NCI-H2227 (cell line): ENCODE measurements around the gene KIAA0040.

Experiments used
- DNase-seq: peaks from one replicate; lab custom pipeline; 2025; ENCODE audit not compliant: unreplicated experiment; lab: John Stamatoyannopoulos, UW

The KIAA0040 gene

DNA sequence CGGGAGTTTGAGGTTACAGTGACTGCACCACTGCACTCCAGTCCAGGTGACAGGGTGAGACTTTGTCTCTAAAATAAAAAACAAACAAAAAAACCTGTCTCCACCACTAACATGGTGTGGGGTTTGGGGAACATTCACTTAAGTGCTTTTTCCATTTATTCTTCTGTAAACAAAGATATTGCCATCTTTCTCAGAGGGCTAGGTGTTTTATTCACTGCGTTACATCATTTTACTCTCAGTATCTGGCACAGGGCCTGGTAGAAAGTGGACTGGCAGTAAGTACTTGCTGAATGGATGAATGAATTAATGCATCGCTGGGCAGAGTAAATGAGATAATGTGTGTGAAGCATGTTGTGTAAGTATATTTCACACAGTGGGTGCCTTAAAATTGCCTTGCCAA lies 20.1 kb downstream of the KIAA0040 start:
- DNase-seq: no peak

DNA sequence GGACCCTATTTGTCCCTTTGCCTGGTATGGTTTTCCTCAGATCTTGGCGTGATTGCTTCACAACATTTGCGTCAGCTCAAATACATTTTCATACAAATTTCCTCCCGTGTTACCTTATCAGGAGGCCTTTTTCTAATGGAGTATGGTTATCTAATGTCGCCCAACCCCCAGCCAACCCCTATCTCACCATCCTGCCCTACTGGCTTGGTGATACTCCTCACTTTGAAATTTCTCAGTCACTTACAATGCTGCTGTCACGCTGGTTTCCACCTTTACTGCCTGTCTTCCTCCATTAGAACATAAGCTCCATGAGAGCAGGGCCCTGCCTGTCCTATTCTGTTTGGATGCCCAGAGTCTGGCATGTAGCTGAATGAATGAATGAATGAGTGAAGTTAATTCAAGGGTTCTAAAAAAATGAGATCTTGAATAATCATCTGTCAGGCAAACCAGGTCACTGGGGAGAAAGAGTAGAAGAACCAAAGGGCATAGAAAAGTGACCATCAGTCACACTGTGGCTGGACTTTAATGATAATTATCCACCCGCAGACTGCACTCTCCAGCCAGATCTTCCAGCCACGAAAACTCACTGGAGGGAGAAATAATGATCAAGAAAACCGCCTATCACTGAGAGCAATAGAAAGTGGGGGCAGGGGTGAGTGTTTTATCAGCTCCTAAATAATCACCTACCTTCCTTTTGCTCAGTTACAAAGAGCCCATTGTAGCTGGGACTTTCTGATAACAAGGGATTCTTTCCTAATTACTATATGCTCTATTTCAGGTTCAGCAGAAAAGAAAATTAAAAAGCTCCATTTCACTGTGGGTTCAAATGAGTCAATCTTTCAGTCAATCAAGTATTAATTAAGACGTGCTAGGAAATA lies 21.3 kb downstream of the KIAA0040 start:
- DNase-seq: no peak

DNA sequence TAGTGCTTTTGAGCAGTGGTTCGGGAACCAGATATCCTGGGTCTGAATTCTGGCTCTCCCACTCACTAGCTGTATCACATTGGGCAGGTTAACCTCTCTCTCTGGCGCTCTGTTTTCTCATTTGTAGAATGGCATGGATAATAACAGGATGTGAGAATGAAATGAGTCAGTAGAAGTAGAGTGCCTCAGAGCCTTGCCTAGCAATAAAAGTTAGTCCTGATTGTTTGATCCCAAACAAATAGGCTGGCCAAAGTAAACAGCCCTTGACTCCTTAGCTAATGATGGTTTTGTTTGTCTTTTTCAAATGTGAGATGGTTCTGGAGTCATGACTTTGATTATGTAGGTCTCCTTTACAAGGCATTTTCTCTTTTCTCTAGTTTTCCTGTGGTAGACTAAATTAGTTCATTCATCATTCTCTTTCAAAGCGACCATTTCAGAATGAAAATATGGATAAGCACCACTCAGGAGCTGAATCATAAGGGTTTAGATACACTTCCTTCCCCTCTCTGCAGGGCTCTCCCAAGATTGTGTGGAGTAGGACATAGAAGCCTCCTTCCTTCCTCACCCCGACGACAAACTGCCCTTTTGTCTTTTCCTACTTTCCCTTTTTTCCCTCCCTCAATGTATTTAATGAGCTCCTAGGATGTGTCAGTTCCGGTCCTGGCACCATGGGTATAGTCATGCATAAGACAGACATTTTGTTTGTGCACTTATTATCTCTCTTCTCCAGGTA lies 23.1 kb downstream of the KIAA0040 start:
- no peak for DNase-seq

DNA sequence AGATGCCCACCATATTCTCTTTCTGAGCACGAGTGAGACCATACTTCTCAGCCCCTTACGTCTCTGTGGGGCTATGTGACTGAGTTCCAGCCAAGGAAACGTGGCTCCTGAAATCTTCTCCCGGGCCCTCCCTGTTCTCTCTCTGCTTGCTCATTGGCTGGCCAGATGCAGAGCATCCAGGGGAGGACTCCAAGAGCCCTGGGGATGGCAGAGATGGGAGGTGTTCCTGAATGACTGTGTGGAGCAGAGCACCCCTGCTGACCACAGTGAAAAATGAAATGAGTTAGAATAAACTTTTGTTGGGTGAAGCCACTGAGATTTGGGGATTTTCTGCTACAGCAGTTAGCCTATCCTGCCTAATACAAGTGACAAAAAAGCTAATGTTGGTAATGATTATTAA lies 23.8 kb downstream of the KIAA0040 start:
- no peak for DNase-seq

DNA sequence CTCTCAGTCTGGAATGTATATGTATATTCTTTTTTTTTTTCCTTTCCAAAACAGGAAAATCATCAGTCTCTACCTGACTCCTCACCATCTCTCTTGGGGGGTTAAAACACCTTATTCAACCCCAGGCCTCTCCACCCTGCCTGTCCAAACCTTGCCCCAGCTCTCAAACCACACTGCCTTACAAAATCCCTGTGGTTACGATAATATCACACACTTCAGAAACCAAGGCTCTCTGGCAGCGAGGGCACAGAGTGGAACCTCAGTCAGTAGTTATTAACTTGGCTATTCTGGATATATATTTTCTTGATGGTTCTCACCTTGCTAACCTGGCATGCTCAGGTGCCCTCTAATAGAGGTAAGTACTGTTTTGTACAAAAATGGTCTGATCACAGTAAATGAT lies 24.7 kb downstream of the KIAA0040 start:
- DNase-seq: no peak

DNA sequence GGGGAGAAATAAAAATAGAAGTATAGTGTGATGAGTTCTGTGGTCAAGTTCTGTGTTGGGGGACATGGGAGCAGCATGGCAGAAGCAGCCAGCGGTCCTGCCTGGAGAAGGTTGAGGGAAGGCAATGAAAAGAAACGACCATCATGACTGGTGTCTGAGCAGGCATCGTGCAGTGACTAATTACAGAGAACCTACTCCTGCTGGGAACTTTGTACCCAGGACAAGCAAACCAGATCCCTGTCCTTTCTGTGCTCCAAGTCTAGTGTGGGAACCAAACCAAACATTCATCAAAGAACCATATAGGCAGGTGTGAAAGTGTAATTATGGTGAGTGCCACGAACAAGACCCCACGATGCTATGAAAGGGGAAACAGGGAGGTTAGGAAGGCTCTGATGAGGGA lies 25.8 kb downstream of the KIAA0040 start:
- no peak for DNase-seq

DNA sequence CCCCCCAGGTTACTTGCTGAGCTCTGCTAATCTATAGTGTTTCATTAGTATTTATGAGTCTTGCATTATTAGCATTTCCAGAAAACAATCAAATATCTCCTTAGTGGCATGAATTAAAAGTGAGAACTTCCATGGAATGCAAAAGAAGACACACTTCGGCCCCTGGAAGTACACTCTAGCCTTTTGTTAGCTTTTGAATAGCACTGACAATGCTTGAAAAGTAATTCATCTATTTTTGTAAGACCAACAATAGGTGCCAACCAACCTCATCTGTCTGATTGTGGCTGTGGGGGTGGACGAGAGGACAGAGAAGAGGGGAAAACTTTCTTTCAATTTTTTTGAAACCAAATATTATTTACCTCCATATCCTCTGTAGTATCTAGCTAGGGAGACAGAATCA lies 27.8 kb downstream of the KIAA0040 start:
- DNase-seq: no peak

DNA sequence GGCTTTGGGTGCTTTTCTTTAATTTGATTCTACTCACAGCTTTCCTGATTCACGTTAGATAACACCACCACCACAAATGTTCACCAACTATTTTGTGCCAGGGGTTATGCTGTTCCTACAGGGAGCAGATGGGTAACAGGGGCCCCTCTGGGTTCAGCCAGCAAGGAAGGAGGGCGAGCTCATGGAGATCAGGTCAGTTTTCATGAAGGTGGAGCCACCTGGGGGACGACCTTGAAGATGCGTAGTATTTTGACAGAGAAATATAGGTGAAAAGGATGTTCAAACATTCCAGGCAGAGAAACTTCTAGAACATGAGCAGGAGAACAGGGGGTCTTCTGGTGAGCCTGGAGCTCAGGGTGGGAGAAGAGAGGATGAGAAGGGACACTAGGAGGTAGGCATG lies 28.9 kb downstream of the KIAA0040 start:
- DNase-seq: no peak

DNA sequence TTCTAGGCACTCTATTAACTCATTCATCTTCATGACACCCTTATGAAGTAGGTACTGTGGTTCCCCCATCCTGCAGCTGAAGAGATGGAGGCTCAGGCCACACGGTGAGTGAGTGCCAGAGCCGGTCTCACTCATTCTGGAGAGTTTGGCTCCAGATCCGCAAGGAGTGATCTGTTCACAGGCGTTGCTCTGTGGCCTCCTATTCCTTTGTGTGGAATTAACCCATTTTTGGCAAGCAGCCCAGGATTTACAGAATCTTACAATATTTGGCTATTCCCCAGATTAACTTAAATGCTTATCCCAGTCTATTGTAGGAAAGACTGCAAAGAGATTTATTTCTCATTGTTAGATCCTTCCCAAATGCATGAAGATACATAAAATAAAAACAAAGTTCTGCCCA lies 29.6 kb downstream of the KIAA0040 start:
- DNase-seq: no peak

DNA sequence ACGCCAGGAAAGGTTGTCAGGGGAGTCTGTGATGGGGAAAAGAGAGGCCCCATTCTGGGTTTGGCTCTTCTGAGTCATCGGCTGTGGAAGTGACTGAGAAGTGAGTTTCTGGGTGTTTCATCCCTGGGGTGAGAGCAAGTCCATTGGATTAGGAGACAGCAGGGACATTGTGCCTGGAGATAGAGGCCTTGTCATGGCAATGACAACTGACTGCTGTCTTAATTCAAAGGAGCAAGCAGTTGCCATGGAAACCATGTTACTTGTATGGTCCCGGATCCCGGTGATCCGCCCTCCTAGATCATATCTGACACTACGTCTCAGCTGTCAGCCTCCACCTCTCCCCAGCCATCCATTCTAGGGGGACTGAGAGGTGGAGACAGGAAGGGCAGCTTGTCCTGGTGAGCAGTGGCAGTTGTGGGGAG lies 34.4 kb downstream of the KIAA0040 start:
- peak; percentile 53 for DNase-seq

DNA sequence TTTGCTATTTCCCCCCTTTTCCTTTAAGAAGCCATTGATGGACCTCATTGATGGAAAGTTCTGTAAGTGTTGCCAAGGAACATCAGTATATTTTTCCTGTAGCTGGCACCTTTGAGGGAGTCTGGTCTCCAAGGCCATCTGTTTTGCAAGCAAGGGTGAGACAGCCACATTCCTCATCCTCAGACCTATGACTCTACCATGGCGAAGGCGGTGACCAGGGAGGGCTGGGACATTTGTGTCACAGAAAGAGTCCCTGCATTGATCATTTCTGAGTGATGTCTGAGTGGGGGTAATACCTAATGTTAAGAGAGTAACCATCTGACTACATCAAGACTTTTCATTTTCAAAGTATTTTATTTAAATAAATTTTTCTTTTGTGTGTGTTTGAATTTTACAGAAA lies 35.4 kb downstream of the KIAA0040 start:
- no peak for DNase-seq

DNA sequence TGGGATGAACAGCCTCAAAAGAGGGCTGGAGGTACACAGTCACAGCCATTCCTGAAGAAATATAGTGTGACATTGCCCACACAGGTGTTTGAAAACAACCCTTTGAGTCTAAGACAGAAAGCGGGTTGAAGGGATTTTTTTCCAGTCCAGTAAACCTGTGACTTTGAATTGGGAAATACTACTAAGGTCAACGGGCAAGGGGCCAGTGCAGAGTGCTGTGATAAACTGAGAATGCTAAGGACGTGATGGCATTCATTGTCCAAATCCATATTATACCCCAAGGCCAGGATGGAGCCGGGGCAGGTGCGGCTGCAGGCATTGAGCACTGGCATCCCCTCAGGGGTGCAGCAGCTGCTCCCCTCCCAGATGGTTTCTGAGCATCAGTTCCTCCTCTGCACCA lies 36.6 kb downstream of the KIAA0040 start:
- DNase-seq: no peak

DNA sequence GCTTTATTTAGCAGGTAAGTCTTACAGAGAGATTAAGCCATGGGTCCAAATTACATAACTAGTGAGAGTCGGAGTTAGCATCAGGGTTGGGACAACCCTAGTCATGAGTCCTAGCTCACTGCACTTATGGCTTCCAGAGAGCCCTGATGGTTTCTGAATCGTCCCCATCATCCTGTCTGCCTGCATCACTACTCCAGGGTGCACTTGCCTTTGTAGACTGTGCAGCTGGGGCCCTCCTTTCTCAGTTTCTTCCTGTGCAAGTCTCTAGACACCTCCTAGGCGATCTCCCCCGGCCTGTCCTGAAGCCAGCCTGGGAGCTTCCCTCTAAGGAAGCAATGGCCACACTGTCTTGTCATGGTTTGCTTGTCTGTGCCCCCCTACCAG lies 37.1 kb downstream of the KIAA0040 start:
- no peak for DNase-seq

DNA sequence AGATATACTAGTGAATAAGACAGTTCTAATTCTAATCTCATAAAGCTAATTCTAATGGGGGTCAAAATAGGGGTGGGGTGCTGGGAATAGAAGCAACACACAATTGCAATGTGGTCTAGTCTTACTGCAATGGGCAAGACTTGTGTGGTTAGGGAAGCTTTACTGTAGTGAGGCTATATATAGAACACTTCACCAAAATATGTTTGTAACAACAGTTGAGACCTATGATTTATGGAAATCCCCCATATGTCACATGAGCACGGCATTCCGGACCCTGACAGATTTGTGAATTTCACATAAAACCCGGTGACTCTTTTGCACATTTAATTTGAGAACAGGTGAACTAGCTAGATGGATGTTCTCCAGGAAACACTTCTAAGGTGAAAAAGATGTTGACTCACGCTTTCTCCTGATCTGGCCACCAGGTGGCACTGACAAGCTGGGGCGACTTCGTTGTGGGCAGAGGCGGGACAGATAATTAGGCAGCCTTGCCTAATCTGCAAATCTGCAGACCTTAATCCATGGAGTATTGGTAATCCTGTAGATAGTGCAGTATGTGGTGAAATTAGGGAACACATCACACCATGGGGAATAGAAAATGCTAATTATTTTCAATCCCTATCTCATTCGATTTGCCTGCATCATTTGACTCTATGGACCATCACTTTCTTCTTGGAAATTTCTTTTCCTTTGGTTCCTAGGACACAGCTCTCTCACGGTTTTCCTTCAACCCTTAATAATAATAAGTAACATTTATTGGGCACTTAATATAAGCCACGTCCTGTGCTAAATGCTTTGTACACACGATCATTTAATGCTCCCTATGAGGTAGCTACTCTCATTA lies 37.7 kb downstream of the KIAA0040 start:
- DNase-seq: peak; percentile 75

DNA sequence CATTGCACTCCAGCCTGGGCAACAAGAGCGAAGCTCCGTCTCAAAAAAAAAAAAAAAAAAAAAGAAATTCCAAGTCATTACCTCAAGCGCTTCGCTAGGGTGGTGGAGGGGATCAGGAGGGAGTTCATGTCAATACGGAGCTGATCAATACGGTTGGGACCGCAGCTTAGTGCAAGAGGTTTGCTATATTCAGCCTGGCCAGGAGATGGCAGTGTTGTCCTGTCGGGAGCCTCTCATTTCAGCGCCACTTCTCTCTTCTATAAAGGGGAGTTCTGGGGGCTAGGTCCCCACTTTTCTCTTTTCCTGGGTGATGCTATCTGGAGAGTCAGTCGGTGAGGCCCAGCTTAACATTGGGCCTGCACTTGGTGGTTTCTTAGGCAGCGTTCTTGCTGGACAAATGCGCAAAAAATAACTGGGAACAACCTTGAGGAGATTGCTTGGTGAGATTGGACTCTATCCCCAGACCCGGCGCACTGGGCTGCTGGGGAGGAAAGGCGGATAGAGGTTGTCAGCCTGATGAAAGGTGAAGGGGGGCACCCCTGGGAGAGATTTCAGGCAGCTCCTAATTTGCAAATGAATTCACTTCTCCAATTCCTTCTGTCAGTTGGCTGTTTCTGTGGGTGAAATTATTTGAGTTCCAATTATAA lies 40.4 kb downstream of the KIAA0040 start:
- peak; percentile 70 for DNase-seq

DNA sequence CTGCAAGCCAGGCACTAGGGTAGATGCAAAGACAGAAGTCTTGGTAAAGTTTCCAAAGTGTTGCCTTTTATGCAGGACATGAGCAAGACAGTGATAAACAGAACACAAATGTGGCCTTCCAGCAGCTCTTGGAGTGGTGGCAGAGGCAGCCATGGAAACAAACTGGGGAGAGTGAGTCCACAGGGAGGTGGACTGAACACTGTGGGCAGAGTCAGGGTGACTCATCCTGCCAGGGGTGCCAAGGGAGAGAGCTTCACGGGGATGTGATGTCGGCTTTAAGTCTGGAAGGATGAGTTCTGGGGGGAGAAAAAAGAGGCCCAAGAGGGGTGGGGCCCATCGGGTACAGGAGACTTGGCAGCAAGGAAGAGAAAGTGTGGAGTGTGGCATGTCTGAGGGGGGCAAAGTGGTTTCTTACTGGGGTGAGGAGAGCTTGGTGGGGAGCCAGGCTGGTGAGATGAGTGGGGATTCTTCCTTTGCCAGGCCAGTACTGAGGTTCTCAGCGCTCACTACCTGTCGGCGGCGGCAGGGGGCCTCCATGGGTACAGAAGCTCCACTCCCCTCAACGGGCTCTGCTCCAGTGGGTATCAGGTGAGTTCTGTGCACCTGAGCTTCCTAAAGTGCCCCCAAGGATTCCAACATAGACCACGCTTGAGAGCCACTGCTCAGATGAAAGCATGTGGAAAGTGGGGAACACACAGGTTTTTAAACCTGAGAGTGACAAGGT lies 41.8 kb downstream of the KIAA0040 start:
- no peak for DNase-seq

DNA sequence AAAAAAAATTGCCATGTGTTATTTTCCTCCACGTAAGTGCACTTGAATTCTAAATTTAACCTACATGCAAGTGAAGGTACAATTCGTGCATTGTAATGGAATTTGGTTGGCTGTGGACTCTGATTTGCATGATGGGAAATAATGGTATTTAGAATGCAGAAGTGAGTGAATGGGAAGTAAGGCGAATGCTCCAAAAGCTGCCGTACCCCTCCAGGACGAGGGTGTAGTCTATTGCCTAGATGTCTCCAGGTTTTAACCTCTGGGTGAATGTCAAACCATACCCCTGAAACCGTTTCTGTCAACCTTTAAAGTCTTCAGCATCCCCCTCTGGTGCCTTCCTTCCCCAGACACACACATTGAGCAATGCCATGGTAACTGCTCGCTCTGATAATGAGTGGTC lies 44.5 kb downstream of the KIAA0040 start:
- no peak for DNase-seq

DNA sequence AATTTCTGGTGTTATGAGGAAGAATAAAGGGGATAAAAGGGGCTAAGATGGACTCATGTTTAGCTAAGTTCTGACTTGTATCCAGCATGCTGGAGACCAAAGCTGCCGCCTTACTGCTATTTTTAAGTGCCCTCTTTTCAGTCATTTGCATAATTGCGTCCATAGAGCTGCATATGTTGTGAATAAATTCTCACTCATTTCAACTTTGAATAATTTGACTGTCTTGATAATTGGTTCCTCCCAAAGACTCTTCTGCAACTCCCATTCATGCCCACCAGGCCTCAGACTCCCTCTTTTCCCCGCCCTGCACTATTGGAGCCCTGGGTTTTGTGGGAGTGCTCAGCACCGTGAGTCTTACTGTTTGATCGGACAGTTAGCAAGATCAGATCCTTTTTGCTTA lies 45.0 kb downstream of the KIAA0040 start:
- no peak for DNase-seq

DNA sequence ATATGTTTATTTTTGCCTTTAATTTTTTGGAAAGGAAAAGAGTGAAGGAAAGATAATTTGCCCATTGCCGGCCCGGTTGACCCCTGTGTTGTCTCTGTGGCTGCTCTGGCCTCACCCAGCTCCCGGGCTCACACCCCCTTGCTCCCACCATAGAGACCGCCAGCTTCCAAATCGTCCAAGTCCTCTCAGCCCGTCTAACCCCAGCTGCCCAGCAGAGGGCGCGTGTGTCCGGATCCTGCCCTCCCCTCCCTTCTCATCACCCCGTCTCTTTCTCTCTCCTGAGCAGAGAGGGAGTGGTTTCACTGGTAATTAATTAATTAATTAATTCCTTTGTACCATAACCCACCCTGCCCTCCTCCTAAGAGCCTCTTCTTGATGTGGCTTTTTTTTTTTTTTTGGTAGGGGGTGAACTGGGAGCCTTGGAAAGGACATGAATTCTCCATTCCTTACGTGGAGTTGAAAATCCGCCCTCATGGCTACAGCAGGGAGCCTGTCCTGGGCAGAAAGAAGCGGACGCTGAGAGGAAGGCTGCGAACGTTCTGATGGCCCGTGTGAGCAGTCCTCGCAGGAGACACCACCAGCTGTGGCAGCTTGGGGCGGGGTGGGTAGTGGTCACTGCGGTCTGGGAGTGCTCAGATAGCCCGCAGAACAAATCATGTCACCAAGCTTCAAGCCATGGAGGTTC lies 45.9 kb downstream of the KIAA0040 start:
- peak; percentile 87 for DNase-seq
